AG10803 (cell line): ENCODE data around the gene SAMD3.
"Not testable (repeated sequence)": the region's sequence is repeated elsewhere in the genome, so short reads cannot be mapped to it uniquely, and the experiment has no call there.

Experiments used
- DNase-seq: peaks from one replicate; pipeline ENCODE4 v3.0.0; 2010; ENCODE audit warnings: low read depth
- H3K4me3 ChIP-seq: 2 replicates; pipeline ENCODE4 v1.5.1; 2011; ENCODE audit warnings: mild to moderate bottlenecking, low read length, control low read depth
- CTCF ChIP-seq: conservative IDR thresholded peaks from 2 replicates; pipeline ENCODE4 v1.5.1; 2011; ENCODE audit warnings: mild to moderate bottlenecking, low read length, control low read depth, inconsistent platforms

Gene SAMD3

GRCh38 chr6:130122243-130122642, 100.5 kb downstream of the SAMD3 start:
- no peak overlapping the region for H3K4me3 ChIP-seq
- no peak for DNase-seq
- no peak for TF ChIP-seq CTCF

GRCh38 chr6:130120731-130121130, 102.0 kb downstream of the SAMD3 start:
- DNase-seq, result no peak
- H3K4me3 ChIP-seq, result no peak overlapping the region
- no peak for TF ChIP-seq CTCF

GRCh38 chr6:130119211-130119610, 103.5 kb downstream of the SAMD3 start:
- no peak overlapping the region for H3K4me3 ChIP-seq
- DNase-seq, result no peak
- TF ChIP-seq CTCF, result no peak

- peak; percentile 9 for DNase-seq
- no peak for TF ChIP-seq CTCF
- H3K4me3 ChIP-seq, result no peak overlapping the region
Measured at GRCh38 chr6:130118236-130118635, 104.5 kb downstream of the SAMD3 start.

GRCh38 chr6:130117187-130117701, 105.5 kb downstream of the SAMD3 start:
- not testable (repeated sequence) for H3K4me3 ChIP-seq, DNase-seq

GRCh38 chr6:130116273-130116672, 106.5 kb downstream of the SAMD3 start:
- H3K4me3 ChIP-seq, result no peak overlapping the region

GRCh38 chr6:130115036-130115435, 107.7 kb downstream of the SAMD3 start:
- no peak overlapping the region for H3K4me3 ChIP-seq
- no peak for TF ChIP-seq CTCF
- DNase-seq, result no peak

More at GRCh38 chr6:130116273-130116672, 106.5 kb downstream of the SAMD3 start:
- no peak for TF ChIP-seq CTCF
- DNase-seq, result no peak

- DNase-seq, result peak; percentile 9
- H3K4me3 ChIP-seq, result no peak overlapping the region
- no peak for TF ChIP-seq CTCF
Measured at GRCh38 chr6:130113201-130113710, 109.5 kb downstream of the SAMD3 start.
